Medulla oblongata (tissue), 1 donor: ENCODE measurements around the gene CCDC15.
"Not testable (repeated sequence)": the region's sequence is repeated elsewhere in the genome, so short reads cannot be mapped to it uniquely, and the experiment has no call there.

Source experiments
- DNase-seq: peaks from one replicate; pipeline ENCODE4 v3.0.0-alpha.2; 2015; ENCODE audit errors: extremely low spot score

Gene CCDC15

DNA sequence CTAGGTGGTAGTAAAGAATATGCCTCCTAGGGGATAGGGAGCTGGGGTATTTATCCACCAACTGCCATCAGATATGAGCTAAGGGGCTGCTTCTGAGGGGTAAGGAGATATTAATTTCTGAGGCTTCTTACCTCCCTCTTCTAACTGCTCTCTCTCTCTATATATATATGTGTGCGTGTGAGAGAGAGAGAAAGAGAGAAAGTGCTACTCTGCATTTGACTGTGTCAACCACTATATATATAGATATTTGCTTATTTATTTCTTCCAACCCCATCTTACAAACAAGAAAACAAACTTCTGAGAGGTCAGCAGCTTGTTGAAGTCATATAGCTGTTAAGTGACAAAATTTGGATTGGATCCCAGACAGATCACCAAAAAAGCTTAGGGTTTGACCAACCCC is 12.3 kb upstream of the CCDC15 start:
- no peak for DNase-seq

- DNase-seq = peak; percentile 93
Observed at GRCh38 chr11:124942466-124943253, 11.3 kb upstream of the CCDC15 start.

- DNase-seq = peak; percentile 93
Observed at GRCh38 chr11:124943254-124943616, 10.8 kb upstream of the CCDC15 start.

DNA sequence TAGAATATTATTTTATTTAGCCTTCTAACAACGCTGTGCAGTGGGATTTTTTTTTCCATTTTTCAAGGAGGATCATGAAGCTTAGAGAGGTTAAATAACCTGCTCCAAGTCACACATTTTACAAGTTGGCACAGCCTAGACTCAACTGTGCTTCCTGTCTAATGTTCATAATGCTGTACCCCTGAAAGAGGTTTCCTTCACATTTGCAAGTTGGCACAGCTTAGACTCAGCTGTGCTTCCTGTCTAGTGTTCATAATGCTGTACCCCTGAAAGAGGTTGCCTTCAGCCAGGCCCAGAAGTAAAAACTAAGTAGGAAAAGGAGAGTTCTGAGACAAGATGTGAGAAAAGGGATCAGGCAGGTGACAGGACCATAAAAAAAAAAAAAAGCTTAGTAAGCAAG is 10.3 kb upstream of the CCDC15 start:
- peak; percentile 28 for DNase-seq

DNA sequence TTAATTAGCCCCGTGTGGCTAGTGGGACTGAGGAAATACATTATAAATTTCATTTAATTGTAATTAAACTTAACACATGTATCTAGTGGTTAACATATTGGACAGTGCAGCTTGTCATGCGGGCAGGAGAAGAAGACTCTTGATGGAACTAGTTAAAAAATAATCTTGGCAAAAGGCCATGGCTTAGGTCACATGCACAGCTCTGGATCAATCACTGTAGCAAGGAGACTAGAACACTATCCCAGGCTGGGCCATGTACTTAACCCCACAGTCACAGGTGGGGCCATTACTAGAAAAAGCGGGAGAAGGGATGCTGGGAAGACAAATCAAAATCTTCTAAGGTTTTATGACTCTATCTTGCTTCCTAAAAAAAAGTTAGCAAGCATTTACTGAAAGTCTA is 9.4 kb upstream of the CCDC15 start:
- DNase-seq = no peak

- DNase-seq = no peak
Observed at GRCh38 chr11:124945826-124946225, 8.2 kb upstream of the CCDC15 start.

GRCh38 chr11:124946735-124947141 is 7.3 kb upstream of the CCDC15 start:
- DNase-seq = peak; percentile 93

DNA sequence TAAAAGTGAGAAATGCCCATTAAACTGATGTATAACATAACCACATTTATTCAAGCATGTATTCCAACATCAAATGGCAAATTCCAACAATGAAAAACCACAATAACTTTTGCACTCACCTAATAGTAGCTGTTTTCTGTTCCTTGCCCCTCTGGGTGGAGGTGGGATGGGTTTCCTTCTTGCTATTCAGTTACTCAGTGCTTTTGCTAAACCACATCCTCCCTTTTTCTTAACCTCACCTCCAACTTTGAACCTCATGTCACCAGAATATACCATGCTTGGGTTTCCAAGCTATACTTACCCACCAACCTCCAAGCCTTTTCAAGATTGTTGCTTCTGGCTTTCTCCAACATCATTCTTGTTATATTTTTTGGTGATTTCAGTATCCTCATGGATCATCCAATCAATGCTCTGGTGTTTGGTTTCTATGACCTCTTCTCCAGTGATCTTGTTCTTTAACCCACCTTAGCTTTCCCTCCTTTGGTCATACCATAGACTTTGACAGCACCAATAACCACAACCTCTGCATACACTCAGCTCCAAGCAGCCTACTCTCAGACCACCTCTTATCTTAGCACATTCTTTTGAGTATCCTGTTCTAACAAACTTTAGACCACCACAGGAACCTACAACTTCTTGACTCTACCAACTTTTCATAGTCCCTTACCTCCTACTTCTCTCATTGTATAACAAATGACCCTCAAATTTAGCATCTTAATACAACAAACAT is 3.2 kb upstream of the CCDC15 start:
- DNase-seq = no peak

- DNase-seq = no peak
Observed at GRCh38 chr11:124951341-124951740, 2.7 kb upstream of the CCDC15 start.

- no peak for DNase-seq
Observed at GRCh38 chr11:124954590-124954955, 571 bp downstream of the CCDC15 start.

- DNase-seq = no peak
Observed at GRCh38 chr11:124955035-124955434, 1.0 kb downstream of the CCDC15 start.

- peak; percentile 93 for DNase-seq
Observed at GRCh38 chr11:124961972-124962609, 8.1 kb downstream of the CCDC15 start.

DNA sequence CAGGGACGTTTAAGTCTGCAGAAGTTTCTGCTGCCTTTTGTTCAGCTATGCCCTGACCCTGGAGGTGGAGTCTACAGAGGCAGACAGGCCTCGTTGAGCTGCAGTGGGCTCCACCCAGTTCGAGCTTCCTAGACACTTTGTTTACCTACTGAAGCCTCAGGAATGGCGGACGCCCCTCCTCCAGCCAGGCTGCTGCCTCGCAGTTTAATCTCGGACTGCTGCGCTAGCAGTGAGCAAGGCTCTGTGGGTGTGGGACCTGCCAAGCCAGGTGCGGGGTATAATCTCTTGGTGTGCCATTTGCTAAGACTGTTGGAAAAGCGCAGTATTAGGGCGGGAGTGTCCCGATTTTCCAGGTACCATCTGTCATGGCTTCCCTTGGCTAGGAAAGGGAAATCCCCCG is 14.2 kb downstream of the CCDC15 start:
- not testable (repeated sequence) for DNase-seq

DNA sequence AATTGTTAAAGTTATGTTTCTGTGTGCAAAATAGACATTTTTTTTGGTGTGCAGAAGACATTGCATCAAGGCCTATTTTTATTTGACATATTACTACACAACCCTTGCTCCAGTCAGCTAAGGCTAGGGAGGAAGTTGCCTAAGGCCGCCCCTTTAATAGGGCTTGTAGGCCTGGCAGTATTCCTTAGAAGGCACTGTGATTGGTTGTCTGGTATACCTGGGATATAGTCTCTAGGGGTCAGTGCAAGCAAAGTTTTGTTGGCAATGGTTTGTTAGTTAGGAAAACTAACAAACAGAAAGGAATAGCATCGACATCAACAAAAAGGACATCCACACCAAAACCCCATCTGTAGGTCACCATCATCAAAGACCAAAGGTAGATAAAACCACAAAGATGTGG is 16.9 kb downstream of the CCDC15 start:
- DNase-seq = no peak

GRCh38 chr11:124971810-124972209 is 17.8 kb downstream of the CCDC15 start:
- no peak for DNase-seq

DNA sequence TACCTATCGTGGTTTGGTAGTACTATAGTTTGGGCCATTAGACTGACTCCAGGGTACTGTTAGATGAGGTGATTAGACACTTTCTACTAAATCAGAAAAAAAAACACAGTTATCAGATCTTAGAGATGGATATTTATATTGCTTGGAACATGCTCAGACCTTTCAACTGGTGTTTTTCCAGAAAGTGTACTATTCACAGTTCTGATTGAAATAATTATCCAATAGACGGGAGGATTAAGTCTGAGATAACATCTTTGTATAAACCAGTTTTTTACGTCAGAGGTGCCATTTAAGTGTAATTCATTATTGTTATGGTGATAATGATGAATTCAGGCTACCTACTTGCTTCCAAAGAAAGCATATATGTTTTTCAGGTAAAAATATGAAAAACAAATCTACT is 22.5 kb downstream of the CCDC15 start:
- no peak for DNase-seq

- no peak for DNase-seq
Observed at GRCh38 chr11:124977006-124977405, 23.0 kb downstream of the CCDC15 start.

- no peak for DNase-seq
Observed at GRCh38 chr11:124978316-124978715, 24.3 kb downstream of the CCDC15 start.

DNA sequence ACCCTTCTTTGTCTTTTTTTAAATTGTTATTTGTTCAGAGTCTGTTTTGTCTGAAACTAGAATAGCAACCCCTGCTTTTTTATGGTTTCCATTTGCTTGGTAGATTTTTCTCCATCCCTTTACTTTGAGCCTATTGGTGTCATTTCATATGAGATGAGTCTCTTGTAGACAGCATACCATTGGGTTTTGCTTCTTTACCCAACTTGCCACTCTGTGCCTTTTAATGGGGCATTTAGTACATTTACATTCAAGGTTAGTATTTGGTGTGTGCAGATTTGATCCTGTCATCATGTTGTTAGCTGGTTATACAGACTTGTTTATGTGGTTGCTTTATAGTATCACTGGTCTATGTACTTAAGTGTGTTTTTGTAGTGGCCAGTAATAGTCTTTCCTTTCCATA is 28.0 kb downstream of the CCDC15 start:
- DNase-seq = no peak

DNA sequence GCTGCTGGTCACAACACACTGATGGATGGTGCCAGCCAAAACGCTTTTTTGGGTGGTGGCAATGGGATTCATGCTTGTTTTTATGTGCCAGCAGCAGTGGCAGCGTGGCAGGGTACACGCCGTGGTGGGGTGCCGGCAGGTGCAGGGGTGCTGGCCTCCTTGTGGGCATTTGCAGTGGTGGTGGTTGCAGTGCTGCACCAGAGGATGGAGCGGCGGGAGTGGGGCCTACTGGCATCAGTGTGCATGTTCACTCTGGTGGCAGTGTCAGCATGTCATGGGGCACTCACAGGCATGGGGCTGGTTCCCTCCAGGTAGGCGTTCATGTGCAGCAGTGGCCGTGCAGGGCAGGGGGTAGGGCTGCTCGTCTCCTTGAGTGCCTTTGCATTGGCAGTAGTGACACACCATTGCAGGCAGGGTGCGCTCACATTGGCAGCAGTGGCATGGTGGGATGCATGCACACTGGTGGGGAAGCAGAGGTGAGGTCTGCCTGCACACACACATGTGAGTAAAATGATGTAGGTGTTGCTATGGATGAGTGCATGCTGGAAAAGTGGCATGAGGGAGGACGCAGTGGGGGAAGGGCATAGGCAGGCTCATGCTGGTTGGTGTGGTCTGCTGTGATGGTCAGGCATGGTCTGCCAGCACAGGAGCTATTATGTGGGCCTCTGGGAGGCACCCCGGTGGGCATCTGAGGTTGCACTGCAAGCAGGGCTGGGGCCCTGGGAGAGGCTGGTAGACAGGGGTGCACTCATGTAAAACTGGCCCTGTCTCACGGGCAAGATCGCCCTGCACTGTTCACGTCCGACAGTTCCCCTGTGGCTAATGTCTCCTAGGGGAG is 29.9 kb downstream of the CCDC15 start:
- no peak for DNase-seq

GRCh38 chr11:124984512-124984854 is 30.5 kb downstream of the CCDC15 start:
- DNase-seq = no peak

DNA sequence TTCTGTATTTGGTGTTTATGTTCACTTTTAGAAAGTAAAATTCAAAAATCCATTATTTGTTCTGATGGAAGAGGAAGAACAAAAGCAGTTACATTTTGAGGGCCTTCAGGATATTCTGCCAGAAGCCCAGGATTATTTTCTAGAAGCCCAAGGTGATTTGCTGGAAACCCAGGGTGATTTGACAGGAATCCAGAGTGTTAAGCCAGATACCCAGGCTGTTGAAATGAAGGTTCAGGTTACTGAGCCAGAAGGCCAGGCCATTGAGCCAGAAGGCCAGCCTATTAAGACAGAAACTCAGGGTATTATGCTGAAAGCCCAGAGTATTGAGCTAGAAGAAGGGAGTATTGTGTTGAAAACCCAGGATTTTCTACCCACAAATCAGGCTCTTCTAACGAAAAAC is 33.1 kb downstream of the CCDC15 start:
- DNase-seq = peak; percentile 22
